ENCODE data around the gene FILIP1L. TPM values are rescaled to one million over a fixed set of nuclear protein-coding genes. Genes with fewer than 3 reads are reported as not detected.
A peak's percentile ranks its signal among the peaks of the same experiment; 100 is the strongest.

Gene FILIP1L
- polyA plus RNA-seq, 1 of the 3 experiments (the other 2 are of a cell fraction) = 26.8 TPM

DNA sequence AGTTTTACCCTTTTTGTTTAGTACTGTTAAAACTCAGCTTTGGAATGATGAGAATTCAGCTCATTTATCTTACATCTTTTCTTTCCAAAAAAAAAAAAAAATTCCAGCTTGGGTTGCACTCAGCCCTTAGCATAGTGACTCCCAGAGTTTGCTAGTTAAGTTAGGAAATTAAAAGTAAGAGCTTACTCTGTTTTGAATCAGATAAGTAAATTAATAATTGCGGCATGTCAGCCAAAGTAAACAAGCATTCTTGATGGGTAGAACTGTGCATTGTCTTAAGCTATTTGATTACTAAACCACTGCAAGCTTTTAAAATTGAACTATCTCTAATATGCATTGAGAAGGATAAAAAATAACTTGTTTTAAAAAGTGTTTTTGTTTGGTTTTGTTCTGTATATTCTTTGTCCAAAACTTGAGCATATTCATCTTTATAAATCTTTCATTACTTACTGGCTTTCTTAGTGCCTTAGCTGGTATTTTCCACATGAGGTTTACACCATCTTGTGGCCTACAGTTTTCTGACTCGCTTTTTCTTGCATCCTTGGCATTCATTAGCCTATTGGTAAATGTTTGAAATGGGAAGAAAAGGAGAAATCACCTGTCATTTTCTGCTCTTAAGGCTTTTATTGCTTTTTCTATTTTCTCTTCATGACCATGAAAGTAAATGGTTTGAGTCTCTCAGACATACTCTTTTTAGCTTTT, 107.6 kb downstream of the FILIP1L start (continued):
- TF ChIP-seq RFX5 (IDR thresholded peaks at IDR 0.05; ENCODE audit: low read length) (no peak), TAF1 (IDR thresholded peaks at IDR 0.05; ENCODE audit: borderline replicate concordance, low read depth, low read length) (no peak), TCF12 (IDR thresholded peaks at IDR 0.05) (peak; percentile 71), FOSL2 (IDR thresholded peaks at IDR 0.05; ENCODE audit: borderline replicate concordance, low read depth) (no peak), NFIC (IDR thresholded peaks at IDR 0.05; ENCODE audit: borderline replicate concordance) (peak; percentile 86), GATA2 (CRISPR knock-in tag; IDR thresholded peaks at IDR 0.05) (no peak), SIN3A (IDR thresholded peaks at IDR 0.05; ENCODE audit: borderline replicate concordance, low read depth, low read length) (no peak), POLR2AphosphoS5 (IDR thresholded peaks at IDR 0.05; ENCODE audit: low read depth, low read length) (peak; percentile 54; the same call in 1 of the 2 replicates)
- TF ChIP-seq, protein P1, sequence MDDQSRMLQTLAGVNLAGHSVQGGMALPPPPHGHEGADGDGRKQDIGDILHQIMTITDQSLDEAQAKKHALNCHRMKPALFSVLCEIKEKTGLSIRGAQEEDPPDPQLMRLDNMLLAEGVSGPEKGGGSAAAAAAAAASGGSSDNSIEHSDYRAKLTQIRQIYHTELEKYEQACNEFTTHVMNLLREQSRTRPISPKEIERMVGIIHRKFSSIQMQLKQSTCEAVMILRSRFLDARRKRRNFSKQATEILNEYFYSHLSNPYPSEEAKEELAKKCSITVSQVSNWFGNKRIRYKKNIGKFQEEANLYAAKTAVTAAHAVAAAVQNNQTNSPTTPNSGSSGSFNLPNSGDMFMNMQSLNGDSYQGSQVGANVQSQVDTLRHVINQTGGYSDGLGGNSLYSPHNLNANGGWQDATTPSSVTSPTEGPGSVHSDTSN (IDR thresholded peaks at IDR 0.05) = peak; percentile 69
- TF ChIP-seq, protein P2, sequence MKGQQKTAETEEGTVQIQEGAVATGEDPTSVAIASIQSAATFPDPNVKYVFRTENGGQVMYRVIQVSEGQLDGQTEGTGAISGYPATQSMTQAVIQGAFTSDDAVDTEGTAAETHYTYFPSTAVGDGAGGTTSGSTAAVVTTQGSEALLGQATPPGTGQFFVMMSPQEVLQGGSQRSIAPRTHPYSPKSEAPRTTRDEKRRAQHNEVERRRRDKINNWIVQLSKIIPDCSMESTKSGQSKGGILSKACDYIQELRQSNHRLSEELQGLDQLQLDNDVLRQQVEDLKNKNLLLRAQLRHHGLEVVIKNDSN (IDR thresholded peaks at IDR 0.05; ENCODE audit: borderline replicate concordance, low read depth) = no peak

DNA sequence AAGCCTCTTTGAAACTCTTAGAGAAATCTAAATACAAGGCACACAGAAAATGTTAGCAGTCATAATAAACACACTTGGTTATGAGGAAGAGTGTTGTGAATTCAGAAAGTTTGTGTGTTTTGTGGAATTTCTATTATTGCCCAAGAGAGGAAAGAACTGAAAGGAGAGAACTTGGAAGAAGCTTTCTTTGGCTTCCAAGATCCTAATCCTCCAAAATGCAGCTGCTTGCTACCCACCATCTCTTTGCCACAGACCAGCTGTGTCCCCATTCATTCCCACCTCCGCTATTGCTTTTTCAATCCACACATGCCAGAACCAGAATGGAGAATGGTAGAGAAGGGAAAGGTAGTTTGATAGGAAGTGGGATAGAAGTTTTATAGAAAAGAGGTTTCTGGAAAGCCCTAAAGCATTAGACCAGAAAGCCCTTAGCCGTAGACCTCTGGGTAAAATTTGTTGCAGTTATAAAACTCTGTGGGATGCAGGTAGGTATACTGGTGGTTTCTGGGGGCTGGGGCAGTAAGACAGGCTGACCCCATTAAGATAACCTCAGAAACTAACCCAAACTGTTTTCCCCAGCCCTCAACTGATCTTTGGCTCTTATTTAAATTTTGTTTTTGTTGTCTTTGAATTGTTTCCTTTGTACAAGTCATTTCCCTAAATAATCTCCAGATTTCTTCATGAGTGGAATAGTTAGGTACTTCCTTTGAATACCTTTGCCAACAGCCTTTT, 108.5 kb downstream of the FILIP1L start:
- CTCF ChIA-PET = interaction anchor here (0.6 to 1.1 kb wide), 2 partner anchors 63 to 163 kb away, joined by 3 to 4 read pairs; no protein-coding TSS in a partner anchor
- Histone ChIP-seq H3K4me2 (peak overlapping the region; percentile 53; the same call in 1 of the 2 replicates), H3K4me1 (ENCODE audit: control insufficient read depth in 1 of 2, insufficient read depth in 2 of 2, low read depth in 1 of 2, low read length in 1 of 2) (peaks cover 7 to 37% of the 10 kb centered on the region in 2 experiments)

More for the DNA sequence above, 108.5 kb downstream of the FILIP1L start:
- Histone ChIP-seq H3K79me2 (ENCODE audit: insufficient read depth) (no peaks in the 10 kb centered on the region), H4K20me1 (ENCODE audit: insufficient read depth) (no peaks in the 10 kb centered on the region), H3K9me3 (no peaks in the 10 kb centered on the region), H3K27me3 (ENCODE audit: insufficient read depth) (no peaks in the 10 kb centered on the region), H3K4me3 (ENCODE audit: low read depth in 2 of 2, low read length in 1 of 2) (no peak overlapping the region), H3K36me3 (replicated peaks in 1 of 2; ENCODE audit: control insufficient read depth in 1 of 2, insufficient read depth in 2 of 2, low read length in 1 of 2) (no peaks in the 10 kb centered on the region), H2AFZ (ENCODE audit: low read depth) (no peak overlapping the region), H3K27ac (ENCODE audit: low read depth in 2 of 2, low read length in 1 of 2) (peak overlapping the region; percentile 68; a peak in 3 of 4 replicates), H3K9me2 (no peaks in the 10 kb centered on the region), H3F3A (replicated peaks; ENCODE audit: insufficient read depth) (peaks cover 31% of the 10 kb centered on the region), H3K9ac (peak overlapping the region; percentile 24; the same call in 1 of the 2 replicates)
- WGBS (ENCODE audit: low lambda C conversion rate) = 98% methylated on average over 2 of the region's 2 CpGs
- TF ChIP-seq RXRA (IDR thresholded peaks at IDR 0.05; ENCODE audit: borderline replicate concordance, low read depth) = no peak
- TF ChIP-seq TCF12 (IDR thresholded peaks at IDR 0.05) = no peak
- TF ChIP-seq MEF2A (IDR thresholded peaks at IDR 0.05; ENCODE audit: borderline replicate concordance, low read depth) = no peak
- no peak for TF ChIP-seq TAF1 (IDR thresholded peaks at IDR 0.05; ENCODE audit: borderline replicate concordance, low read depth, low read length)
- TF ChIP-seq, protein P3, sequence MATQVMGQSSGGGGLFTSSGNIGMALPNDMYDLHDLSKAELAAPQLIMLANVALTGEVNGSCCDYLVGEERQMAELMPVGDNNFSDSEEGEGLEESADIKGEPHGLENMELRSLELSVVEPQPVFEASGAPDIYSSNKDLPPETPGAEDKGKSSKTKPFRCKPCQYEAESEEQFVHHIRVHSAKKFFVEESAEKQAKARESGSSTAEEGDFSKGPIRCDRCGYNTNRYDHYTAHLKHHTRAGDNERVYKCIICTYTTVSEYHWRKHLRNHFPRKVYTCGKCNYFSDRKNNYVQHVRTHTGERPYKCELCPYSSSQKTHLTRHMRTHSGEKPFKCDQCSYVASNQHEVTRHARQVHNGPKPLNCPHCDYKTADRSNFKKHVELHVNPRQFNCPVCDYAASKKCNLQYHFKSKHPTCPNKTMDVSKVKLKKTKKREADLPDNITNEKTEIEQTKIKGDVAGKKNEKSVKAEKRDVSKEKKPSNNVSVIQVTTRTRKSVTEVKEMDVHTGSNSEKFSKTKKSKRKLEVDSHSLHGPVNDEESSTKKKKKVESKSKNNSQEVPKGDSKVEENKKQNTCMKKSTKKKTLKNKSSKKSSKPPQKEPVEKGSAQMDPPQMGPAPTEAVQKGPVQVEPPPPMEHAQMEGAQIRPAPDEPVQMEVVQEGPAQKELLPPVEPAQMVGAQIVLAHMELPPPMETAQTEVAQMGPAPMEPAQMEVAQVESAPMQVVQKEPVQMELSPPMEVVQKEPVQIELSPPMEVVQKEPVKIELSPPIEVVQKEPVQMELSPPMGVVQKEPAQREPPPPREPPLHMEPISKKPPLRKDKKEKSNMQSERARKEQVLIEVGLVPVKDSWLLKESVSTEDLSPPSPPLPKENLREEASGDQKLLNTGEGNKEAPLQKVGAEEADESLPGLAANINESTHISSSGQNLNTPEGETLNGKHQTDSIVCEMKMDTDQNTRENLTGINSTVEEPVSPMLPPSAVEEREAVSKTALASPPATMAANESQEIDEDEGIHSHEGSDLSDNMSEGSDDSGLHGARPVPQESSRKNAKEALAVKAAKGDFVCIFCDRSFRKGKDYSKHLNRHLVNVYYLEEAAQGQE (IDR thresholded peaks at IDR 0.05; ENCODE audit: low read depth, low read length) = no peak
- no peak for TF ChIP-seq NRF1 (IDR thresholded peaks at IDR 0.05; ENCODE audit: low read depth, low read length)
- no peak for TF ChIP-seq CHD2 (IDR thresholded peaks at IDR 0.05; ENCODE audit: low read length, partially characterized antibody)
- TF ChIP-seq SMC3 (IDR thresholded peaks at IDR 0.05; ENCODE audit: low read depth, low read length) = no peak
- TF ChIP-seq RAD21 (IDR thresholded peaks at IDR 0.05; ENCODE audit: low read length) = no peak
- no peak for TF ChIP-seq ELF1 (IDR thresholded peaks at IDR 0.05)
- no peak for TF ChIP-seq SIN3A (IDR thresholded peaks at IDR 0.05; ENCODE audit: borderline replicate concordance, low read depth, low read length)
- TF ChIP-seq, protein P4, sequence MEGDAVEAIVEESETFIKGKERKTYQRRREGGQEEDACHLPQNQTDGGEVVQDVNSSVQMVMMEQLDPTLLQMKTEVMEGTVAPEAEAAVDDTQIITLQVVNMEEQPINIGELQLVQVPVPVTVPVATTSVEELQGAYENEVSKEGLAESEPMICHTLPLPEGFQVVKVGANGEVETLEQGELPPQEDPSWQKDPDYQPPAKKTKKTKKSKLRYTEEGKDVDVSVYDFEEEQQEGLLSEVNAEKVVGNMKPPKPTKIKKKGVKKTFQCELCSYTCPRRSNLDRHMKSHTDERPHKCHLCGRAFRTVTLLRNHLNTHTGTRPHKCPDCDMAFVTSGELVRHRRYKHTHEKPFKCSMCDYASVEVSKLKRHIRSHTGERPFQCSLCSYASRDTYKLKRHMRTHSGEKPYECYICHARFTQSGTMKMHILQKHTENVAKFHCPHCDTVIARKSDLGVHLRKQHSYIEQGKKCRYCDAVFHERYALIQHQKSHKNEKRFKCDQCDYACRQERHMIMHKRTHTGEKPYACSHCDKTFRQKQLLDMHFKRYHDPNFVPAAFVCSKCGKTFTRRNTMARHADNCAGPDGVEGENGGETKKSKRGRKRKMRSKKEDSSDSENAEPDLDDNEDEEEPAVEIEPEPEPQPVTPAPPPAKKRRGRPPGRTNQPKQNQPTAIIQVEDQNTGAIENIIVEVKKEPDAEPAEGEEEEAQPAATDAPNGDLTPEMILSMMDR (IDR thresholded peaks at IDR 0.05) = no peak
- no peak for TF ChIP-seq MXI1 (IDR thresholded peaks at IDR 0.05; ENCODE audit: low read depth, low read length)
- TF ChIP-seq, protein P5, sequence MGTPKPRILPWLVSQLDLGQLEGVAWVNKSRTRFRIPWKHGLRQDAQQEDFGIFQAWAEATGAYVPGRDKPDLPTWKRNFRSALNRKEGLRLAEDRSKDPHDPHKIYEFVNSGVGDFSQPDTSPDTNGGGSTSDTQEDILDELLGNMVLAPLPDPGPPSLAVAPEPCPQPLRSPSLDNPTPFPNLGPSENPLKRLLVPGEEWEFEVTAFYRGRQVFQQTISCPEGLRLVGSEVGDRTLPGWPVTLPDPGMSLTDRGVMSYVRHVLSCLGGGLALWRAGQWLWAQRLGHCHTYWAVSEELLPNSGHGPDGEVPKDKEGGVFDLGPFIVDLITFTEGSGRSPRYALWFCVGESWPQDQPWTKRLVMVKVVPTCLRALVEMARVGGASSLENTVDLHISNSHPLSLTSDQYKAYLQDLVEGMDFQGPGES (IDR thresholded peaks at IDR 0.05; ENCODE audit: low read depth, low read length) = no peak
- POLR2A ChIA-PET = no interaction called here
- no peak for DNase-seq

All from SK-N-SH (cell line).